ENCODE measurements around the gene AP3B1. TPM values are rescaled to one million over a fixed set of nuclear protein-coding genes. Genes with fewer than 3 reads are reported as not detected.

AP3B1 gene
- total RNA-seq, 3 donors from 2014 or later, result 48.0 to 63.5 (median 48.2) TPM

GRCh38 chr5:78003919-78004318, 290.6 kb downstream of the AP3B1 start:
- no peak overlapping the region for H3K27ac ChIP-seq
- no peak overlapping the region for H3K4me3 ChIP-seq
- intact Hi-C loops (cut with DNase I; ENCODE audit: low total_unique reads), result no loop called here
- no peaks in the 10 kb centered on the region for H3K36me3 ChIP-seq
- no peak for DNase-seq (ENCODE audit: low spot score in 2 of 2)
- no peaks in the 10 kb centered on the region for H3K27me3 ChIP-seq
- no peaks in the 10 kb centered on the region for H3K4me1 ChIP-seq
- TF ChIP-seq POLR2A (IDR thresholded peaks at IDR 0.05) (no peak), CTCF (IDR thresholded peaks at IDR 0.05) (no peak), POLR2AphosphoS5 (IDR thresholded peaks at IDR 0.05) (no peak)
- H3K9me3 ChIP-seq, result no peaks in the 10 kb centered on the region

GRCh38 chr5:78003450-78003849, 291.0 kb downstream of the AP3B1 start:
- Histone ChIP-seq H3K4me1 (no peaks in the 10 kb centered on the region), H3K9me3 (no peaks in the 10 kb centered on the region), H3K4me3 (no peak overlapping the region), H3K27me3 (no peaks in the 10 kb centered on the region), H3K27ac (no peak overlapping the region), H3K36me3 (no peaks in the 10 kb centered on the region)
- TF ChIP-seq POLR2AphosphoS5 (IDR thresholded peaks at IDR 0.05) (no peak), CTCF (IDR thresholded peaks at IDR 0.05) (no peak), POLR2A (IDR thresholded peaks at IDR 0.05) (no peak)
- no peak for DNase-seq (ENCODE audit: low spot score in 2 of 2)
- intact Hi-C loops (cut with DNase I; ENCODE audit: low total_unique reads), result no loop called here

- no peaks in the 10 kb centered on the region for H3K4me1 ChIP-seq
- no peaks in the 10 kb centered on the region for H3K27me3 ChIP-seq
- no peak for DNase-seq (ENCODE audit: low spot score in 2 of 2)
- H3K36me3 ChIP-seq, result no peaks in the 10 kb centered on the region
- H3K27ac ChIP-seq, result no peak overlapping the region
- intact Hi-C loops (cut with DNase I; ENCODE audit: low total_unique reads), result no loop called here
- no peak for TF ChIP-seq POLR2A (IDR thresholded peaks at IDR 0.05)
- no peak for TF ChIP-seq CTCF (IDR thresholded peaks at IDR 0.05)
- no peak for TF ChIP-seq POLR2AphosphoS5 (IDR thresholded peaks at IDR 0.05)
- no peak overlapping the region for H3K4me3 ChIP-seq
- no peaks in the 10 kb centered on the region for H3K9me3 ChIP-seq
These were observed 291.8 kb downstream of the AP3B1 start for GRCh38 chr5:78002690-78003089.

GRCh38 chr5:78001197-78001596, 293.3 kb downstream of the AP3B1 start:
- Histone ChIP-seq H3K36me3 (no peaks in the 10 kb centered on the region), H3K4me1 (no peaks in the 10 kb centered on the region), H3K4me3 (no peak overlapping the region), H3K27ac (no peak overlapping the region), H3K9me3 (no peaks in the 10 kb centered on the region), H3K27me3 (no peaks in the 10 kb centered on the region)
- no peak for TF ChIP-seq POLR2A (IDR thresholded peaks at IDR 0.05)
- TF ChIP-seq POLR2AphosphoS5 (IDR thresholded peaks at IDR 0.05), result no peak
- no peak for TF ChIP-seq CTCF (IDR thresholded peaks at IDR 0.05)
- no peak for DNase-seq (ENCODE audit: low spot score in 2 of 2)
- intact Hi-C loops (cut with DNase I; ENCODE audit: low total_unique reads), result no loop called here

GRCh38 chr5:78000191-78000590, 294.3 kb downstream of the AP3B1 start:
- H3K9me3 ChIP-seq, result no peaks in the 10 kb centered on the region
- H3K4me3 ChIP-seq, result no peak overlapping the region
- TF ChIP-seq CTCF (IDR thresholded peaks at IDR 0.05), result no peak
- TF ChIP-seq POLR2AphosphoS5 (IDR thresholded peaks at IDR 0.05), result no peak
- no peak for TF ChIP-seq POLR2A (IDR thresholded peaks at IDR 0.05)
- intact Hi-C loops (cut with DNase I; ENCODE audit: low total_unique reads), result no loop called here
- no peak for DNase-seq (ENCODE audit: low spot score in 2 of 2)
- H3K27ac ChIP-seq, result no peak overlapping the region
- H3K27me3 ChIP-seq, result no peaks in the 10 kb centered on the region
- H3K4me1 ChIP-seq, result no peaks in the 10 kb centered on the region
- H3K36me3 ChIP-seq, result no peaks in the 10 kb centered on the region
